SK-N-MC (cell line): ENCODE measurements around the gene CEND1.

Source experiments
- EZH2 ChIP-seq: fragments of 200-600 bp; sonication (generic); IDR thresholded peaks from one replicate; pipeline ENCODE4 v1.6.1; 2017; ENCODE audit warnings: antibody characterized with exemption
- FOXP2 ChIP-seq: optimal IDR thresholded peaks from 2 replicates; pipeline ENCODE3; 2011; ENCODE audit warnings: mild to moderate bottlenecking, moderate library complexity; ENCODE audit not compliant: insufficient read depth; ENCODE audit errors: extremely low read length, control extremely low read depth
- POLR2AphosphoS5 ChIP-seq: IDR thresholded peaks from 2 replicates; pipeline ENCODE4 v1.6.1; 2012; ENCODE audit warnings: mild to moderate bottlenecking, low read depth, low read length, borderline replicate concordance

- TF ChIP-seq POLR2AphosphoS5, result no peak
- no peak for TF ChIP-seq EZH2
- no peak for TF ChIP-seq FOXP2
These were observed 12.2 kb upstream of the CEND1 start for GRCh38 chr11:802018-802617.
